HG03108 (cell line): ENCODE measurements around the gene TYROBP.
"Not testable (repeated sequence)": the region's sequence is repeated elsewhere in the genome, so short reads cannot be mapped to it uniquely, and the experiment has no call there.

ENCODE experiments used
- ATAC-seq: cut with Tn5 transposase; IDR thresholded peaks from one replicate; pipeline ENCODE4 v1.9.1; 2021; ENCODE audit warnings: moderate library complexity; ENCODE audit not compliant: unreplicated experiment

The TYROBP gene

GRCh38 chr19:35932291-35932936 is 24.3 kb upstream of the TYROBP start:
- no peak for ATAC-seq

GRCh38 chr19:35931874-35932202 is 23.7 kb upstream of the TYROBP start:
- ATAC-seq = no peak

- ATAC-seq = peak; percentile 91
These were observed 23.2 kb upstream of the TYROBP start for GRCh38 chr19:35931161-35931873.

GRCh38 chr19:35929876-35930275 is 21.8 kb upstream of the TYROBP start:
- no peak for ATAC-seq

GRCh38 chr19:35928507-35928906 is 20.4 kb upstream of the TYROBP start:
- no peak for ATAC-seq

GRCh38 chr19:35925501-35925900 is 17.4 kb upstream of the TYROBP start:
- ATAC-seq = no peak

GRCh38 chr19:35921012-35921411 is 12.9 kb upstream of the TYROBP start:
- ATAC-seq = no peak

- no peak for ATAC-seq
These were observed 11.2 kb upstream of the TYROBP start for GRCh38 chr19:35919306-35919705.

GRCh38 chr19:35915443-35915842 is 7.3 kb upstream of the TYROBP start:
- ATAC-seq = no peak

GRCh38 chr19:35913589-35913988 is 5.5 kb upstream of the TYROBP start:
- ATAC-seq = no peak

GRCh38 chr19:35911790-35912189 is 3.7 kb upstream of the TYROBP start:
- ATAC-seq = no peak

GRCh38 chr19:35911173-35911572 is 3.1 kb upstream of the TYROBP start:
- no peak for ATAC-seq

- not testable (repeated sequence) for ATAC-seq
These were observed 2.3 kb upstream of the TYROBP start for GRCh38 chr19:35910355-35910754.

GRCh38 chr19:35909684-35910035 is 1.6 kb upstream of the TYROBP start:
- ATAC-seq = no peak

- peak; percentile 46 for ATAC-seq
These were observed 1.0 kb upstream of the TYROBP start for GRCh38 chr19:35908973-35909683.

- no peak for ATAC-seq
These were observed 734 bp downstream of the TYROBP start for GRCh38 chr19:35907377-35907745.

GRCh38 chr19:35905178-35905727 is 2.8 kb downstream of the TYROBP start:
- no peak for ATAC-seq

GRCh38 chr19:35904311-35905068 is 3.6 kb downstream of the TYROBP start:
- ATAC-seq = no peak

- ATAC-seq = peak; percentile 36
These were observed 4.4 kb downstream of the TYROBP start for GRCh38 chr19:35903550-35904179.

- no peak for ATAC-seq
These were observed 5.1 kb downstream of the TYROBP start for GRCh38 chr19:35902870-35903475.
